Activated CD4-positive, alpha-beta T cell treated with anti-CD3 and anti-CD28 coated beads for 4 hours (primary cell): Measurements from ENCODE around the gene KBTBD13.
A peak's percentile ranks its signal among the peaks of the same experiment; 100 is the strongest.

Source experiments
- DNase-seq, 2 donors: peaks; one replicate each; pipeline ENCODE4 v3.0.0-alpha.2; 2020

Gene KBTBD13

GRCh38 chr15:65052956-65053355 is 23.6 kb upstream of the KBTBD13 start:
- DNase-seq, result no peak

- DNase-seq, result peak; percentile 41 to 50
Observed at GRCh38 chr15:65054333-65055200, 22.0 kb upstream of the KBTBD13 start.

GRCh38 chr15:65055201-65055870 is 21.2 kb upstream of the KBTBD13 start:
- DNase-seq, result no peak

GRCh38 chr15:65056106-65056505 is 20.4 kb upstream of the KBTBD13 start:
- no peak for DNase-seq

GRCh38 chr15:65056868-65057548 is 19.5 kb upstream of the KBTBD13 start:
- DNase-seq, result no peak

GRCh38 chr15:65057549-65057940 is 19.0 kb upstream of the KBTBD13 start:
- no peak for DNase-seq

- no peak for DNase-seq
Observed at GRCh38 chr15:65058394-65059368, 17.9 kb upstream of the KBTBD13 start.

GRCh38 chr15:65059369-65059750 is 17.2 kb upstream of the KBTBD13 start:
- DNase-seq, result no peak

- DNase-seq, result no peak
Observed at GRCh38 chr15:65059931-65060596, 16.5 kb upstream of the KBTBD13 start.

- no peak for DNase-seq
Observed at GRCh38 chr15:65060641-65061397, 15.7 kb upstream of the KBTBD13 start.

GRCh38 chr15:65062061-65062460 is 14.5 kb upstream of the KBTBD13 start:
- no peak for DNase-seq

- DNase-seq, result no peak
Observed at GRCh38 chr15:65062726-65063125, 13.8 kb upstream of the KBTBD13 start.

GRCh38 chr15:65066001-65066634 is 10.4 kb upstream of the KBTBD13 start:
- no peak for DNase-seq

GRCh38 chr15:65066635-65067316 is 9.8 kb upstream of the KBTBD13 start:
- DNase-seq, result no peak

GRCh38 chr15:65067317-65067644 is 9.3 kb upstream of the KBTBD13 start:
- DNase-seq, result no peak

GRCh38 chr15:65067645-65068402 is 8.7 kb upstream of the KBTBD13 start, which contains the start of gene RASL12:
TSS of gene RASL12 (minus strand) at chr15:65067991. CDS start at chr15:65067835, 156 bp downstream.
- no peak for DNase-seq

- no peak for DNase-seq
Observed at GRCh38 chr15:65068403-65068788, 8.2 kb upstream of the KBTBD13 start.

GRCh38 chr15:65069179-65069578 is 7.4 kb upstream of the KBTBD13 start:
- DNase-seq, result no peak
